Stimulated activated CD4-positive, alpha-beta T cell treated with anti-CD3 and anti-CD28 coated beads, Interleukin-4, amount 100 ng/mL, for 24 hours (primary cell): Measurements from ENCODE around the gene PRDX3.

Source experiments
- DNase-seq: peaks from one replicate; pipeline ENCODE4 v3.0.0-alpha.2; 2020

Gene PRDX3

GRCh38 chr10:119178372-119179119 lies at the start of gene PRDX3:
Gene PRDX3, minus strand, starts transcription at chr10:119178812. Its CDS starts 22 bp downstream, at chr10:119178790.
- peak; percentile 95 for DNase-seq

GRCh38 chr10:119227825-119228224 lies 49.2 kb upstream of the PRDX3 start:
- DNase-seq: no peak

- DNase-seq: no peak
Measured at GRCh38 chr10:119225083-119225658, 46.6 kb upstream of the PRDX3 start.

GRCh38 chr10:119222966-119223386 lies 44.4 kb upstream of the PRDX3 start:
- no peak for DNase-seq

- no peak for DNase-seq
Measured at GRCh38 chr10:119222537-119222936, 43.9 kb upstream of the PRDX3 start.

GRCh38 chr10:119221666-119222065 lies 43.1 kb upstream of the PRDX3 start:
- no peak for DNase-seq

GRCh38 chr10:119221201-119221600 lies 42.6 kb upstream of the PRDX3 start:
- DNase-seq: no peak

- DNase-seq: no peak
Measured at GRCh38 chr10:119219871-119220270, 41.3 kb upstream of the PRDX3 start.

GRCh38 chr10:119217991-119218490 lies 39.4 kb upstream of the PRDX3 start:
- DNase-seq: no peak

- DNase-seq: no peak
Measured at GRCh38 chr10:119217401-119217800, 38.8 kb upstream of the PRDX3 start.

- no peak for DNase-seq
Measured at GRCh38 chr10:119216127-119216526, 37.5 kb upstream of the PRDX3 start.

GRCh38 chr10:119215371-119215770 lies 36.8 kb upstream of the PRDX3 start:
- no peak for DNase-seq

- no peak for DNase-seq
Measured at GRCh38 chr10:119211625-119212441, 33.2 kb upstream of the PRDX3 start.

- no peak for DNase-seq
Measured at GRCh38 chr10:119211176-119211575, 32.6 kb upstream of the PRDX3 start.

GRCh38 chr10:119210633-119211032 lies 32.0 kb upstream of the PRDX3 start:
- no peak for DNase-seq

- no peak for DNase-seq
Measured at GRCh38 chr10:119209736-119210355, 31.2 kb upstream of the PRDX3 start.

- DNase-seq: peak; percentile 78
Measured at GRCh38 chr10:119209035-119209735, 30.6 kb upstream of the PRDX3 start.

GRCh38 chr10:119208553-119208940 lies 29.9 kb upstream of the PRDX3 start:
- DNase-seq: no peak

GRCh38 chr10:119207713-119208552 lies 29.3 kb upstream of the PRDX3 start:
- peak; percentile 42 for DNase-seq

GRCh38 chr10:119207366-119207666 lies 28.7 kb upstream of the PRDX3 start, which contains the start of gene GRK5:
Gene GRK5, plus strand, starts transcription at chr10:119207571. Its CDS starts 347 bp downstream, at chr10:119207918.
- peak; percentile 92 for DNase-seq

GRCh38 chr10:119206603-119207365 lies 28.2 kb upstream of the PRDX3 start:
- peak; percentile 73 for DNase-seq
